Activated CD8-positive, alpha-beta T cell treated with anti-CD3 and anti-CD28 coated beads, Interleukin-2, amount 10 ng/mL, durations not matched to agents 7 days and 5 days (primary cell): ENCODE data around the gene PDIA5. TPM values are rescaled to one million over a fixed set of nuclear protein-coding genes. Genes with fewer than 3 reads are reported as not detected.

Experiments used
- ATAC-seq: fragments of 150-1000 bp; cut with Tn5 transposase; one replicate; pipeline ENCODE4 v1.10.0; 2021; ENCODE audit warnings: moderate library complexity
- CTCF ChIA-PET: fragments of 350-600 bp; sonication (Branson Sonifier 250); formaldehyde crosslinking; loops from one replicate; lab custom pipeline; 2021; ENCODE audit warnings: antibody characterized with exemption; lab: Charles Lee
- POLR2A ChIA-PET: fragments of 350-600 bp; sonication (Branson Sonifier 250); formaldehyde crosslinking; loops from one replicate; lab custom pipeline; 2021; ENCODE audit warnings: antibody characterized with exemption; lab: Charles Lee
- DNase-seq: peaks from one replicate; pipeline ENCODE4 v3.0.0-alpha.2; 2020
- H3K27ac Mint-ChIP-seq: one replicate; pipeline ENCODE4 v1.8.0; 2021; ENCODE audit warnings: mild to moderate bottlenecking, mixed read lengths
- H3K27me3 Mint-ChIP-seq: one replicate; pipeline ENCODE4 v1.8.0; 2021; ENCODE audit warnings: low read depth, mixed read lengths
- H3K36me3 Mint-ChIP-seq: one replicate; pipeline ENCODE4 v1.8.0; 2021; ENCODE audit warnings: low read depth, mixed read lengths
- H3K4me1 Mint-ChIP-seq: one replicate; pipeline ENCODE4 v1.8.0; 2021; ENCODE audit warnings: low read depth, mixed read lengths
- H3K4me3 Mint-ChIP-seq: one replicate; pipeline ENCODE4 v1.8.0; 2021; ENCODE audit warnings: mild to moderate bottlenecking, mixed read lengths
- H3K9me3 Mint-ChIP-seq: one replicate; pipeline ENCODE4 v1.8.0; 2022; ENCODE audit warnings: mixed read lengths; ENCODE audit not compliant: insufficient read depth
- total RNA-seq, 2 experiments: library from RNA; stranded (reverse); gene quantifications; one replicate each; pipeline ENCODE4 v1.2.3, GENCODE V29; 2021

PDIA5 gene
- total RNA-seq, 2 experiments from 2014 or later = 8.8 to 11.4 TPM

DNA sequence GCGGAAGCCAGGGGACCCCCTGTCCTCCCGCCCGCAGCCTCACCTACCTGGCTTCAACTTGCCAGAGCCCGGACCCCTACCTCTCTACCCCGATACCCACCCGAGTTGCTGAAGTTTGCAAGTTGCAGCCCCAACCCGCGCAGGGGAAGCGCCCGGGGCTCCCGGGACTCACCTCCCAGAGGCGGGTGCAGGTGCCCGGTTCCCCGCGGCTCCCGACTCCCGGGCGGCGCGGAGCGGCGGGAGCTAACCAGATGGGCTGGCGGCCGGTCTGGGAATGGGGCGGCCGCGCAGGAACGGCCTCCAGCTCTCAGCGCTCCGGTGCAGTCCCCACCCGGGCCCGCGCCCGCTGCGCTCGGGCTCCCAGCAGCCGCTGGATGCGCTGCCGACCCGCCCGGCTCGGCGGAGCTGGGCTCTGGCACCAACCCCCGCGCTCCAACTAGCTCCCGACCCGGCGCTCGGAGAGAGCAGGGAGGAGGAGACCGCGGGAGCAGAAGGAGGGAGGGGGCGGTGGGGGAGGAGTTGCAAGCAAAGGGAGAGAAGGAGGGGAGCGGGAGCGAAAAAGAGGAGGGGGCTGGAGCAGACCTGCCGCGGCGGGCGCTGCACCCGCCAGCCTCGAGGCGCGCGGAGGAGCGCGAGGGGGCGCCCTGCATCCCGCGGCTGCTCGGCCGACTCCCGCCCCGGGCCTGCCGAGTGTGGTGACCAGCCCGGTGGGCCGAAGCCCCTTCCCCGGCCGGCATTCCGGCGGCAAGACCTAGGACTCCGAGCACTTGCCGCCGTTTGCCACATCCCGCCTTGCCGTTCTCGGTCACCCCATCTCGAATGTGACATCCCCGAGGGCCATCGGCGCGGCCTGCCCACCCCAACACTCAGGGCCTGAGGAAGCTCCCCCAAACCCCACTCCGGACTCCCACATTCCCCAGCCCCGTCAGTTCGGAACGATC lies 39.3 kb upstream of the PDIA5 start, which contains the start of gene SEMA5B:
TSS of gene SEMA5B (minus strand) at position 472 of the 941 bp plus-strand sequence. CDS start 66,500 bp downstream, outside the sequence.
- peak within 1 kb of the TSS; percentile 66 for H3K4me3 Mint-ChIP-seq
- CTCF ChIA-PET = interaction anchor here (0.7 to 2.0 kb wide), 22 partner anchors 8 to 1482 kb away, joined by 3 to 14 read pairs (median 4); partner anchors contain the start of genes FAM162A, PDIA5 and POLQ
- peaks cover 2% of the 10 kb centered on the region for H3K36me3 Mint-ChIP-seq
- POLR2A ChIA-PET = interaction anchor here (0.6 kb wide), 1 partner anchor 866 kb away, joined by 3 read pairs; no protein-coding TSS in a partner anchor
- DNase-seq (no peak), ATAC-seq (peak; percentile 59)
- H3K9me3 Mint-ChIP-seq = no peaks in the 10 kb centered on the region
- H3K4me1 Mint-ChIP-seq = peaks cover 16% of the 10 kb centered on the region
- peak within 1 kb of the TSS; percentile 41 for H3K27ac Mint-ChIP-seq
- H3K27me3 Mint-ChIP-seq = peaks cover 65% of the 10 kb centered on the region

- Mint-ChIP-seq H3K27ac (peak overlapping the region; percentile 41), H3K27me3 (peaks cover 63% of the 10 kb centered on the region), H3K9me3 (no peaks in the 10 kb centered on the region), H3K4me1 (peaks cover 16% of the 10 kb centered on the region), H3K4me3 (peak overlapping the region; percentile 66), H3K36me3 (peaks cover 2% of the 10 kb centered on the region)
- POLR2A ChIA-PET = interaction anchor here (0.7 kb wide), 1 partner anchor 635 kb away, joined by 3 read pairs; no protein-coding TSS in a partner anchor
- DNase-seq = peak; percentile 50
- ATAC-seq = peak; percentile 47
- CTCF ChIA-PET = interaction anchor here (0.7 to 2.0 kb wide), 21 partner anchors 9 to 1483 kb away, joined by 3 to 14 read pairs (median 4); partner anchors contain the start of genes FAM162A, PDIA5 and POLQ
Observed at GRCh38 chr3:123028233-123028828, 38.5 kb upstream of the PDIA5 start.

DNA sequence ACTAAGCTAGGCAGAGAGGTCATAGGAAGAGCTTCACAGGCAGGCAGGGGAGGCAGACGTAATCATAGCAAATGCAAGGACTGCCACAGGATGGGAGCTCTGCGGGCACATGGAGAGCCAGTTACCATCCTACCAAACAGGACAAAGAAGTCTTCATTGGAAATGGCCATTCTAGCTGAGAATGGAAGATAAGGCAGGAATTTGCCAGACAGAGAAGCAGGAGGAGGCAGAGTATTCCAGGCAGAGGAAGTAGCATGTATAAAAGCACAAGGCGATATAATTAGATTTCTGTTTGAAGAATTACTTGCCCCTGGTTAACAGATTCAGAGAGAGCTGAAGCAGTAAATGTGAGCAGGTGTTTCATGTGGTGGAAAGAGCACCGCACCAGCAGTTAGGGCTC lies 35.8 kb upstream of the PDIA5 start:
- POLR2A ChIA-PET = interaction anchor here (1.1 to 1.2 kb wide), 2 partner anchors 59 to 94 kb away, joined by 3 read pairs; no protein-coding TSS in a partner anchor
- Mint-ChIP-seq H3K36me3 (peaks cover 2% of the 10 kb centered on the region), H3K4me3 (no peak overlapping the region), H3K4me1 (peaks cover 14% of the 10 kb centered on the region), H3K9me3 (no peaks in the 10 kb centered on the region), H3K27me3 (peaks cover 55% of the 10 kb centered on the region), H3K27ac (no peak overlapping the region)
- CTCF ChIA-PET = interaction anchor here (1.1 to 1.4 kb wide), 2 partner anchors 17 to 638 kb away, joined by 4 read pairs; no protein-coding TSS in a partner anchor
- ATAC-seq (no peak), DNase-seq (no peak)

DNA sequence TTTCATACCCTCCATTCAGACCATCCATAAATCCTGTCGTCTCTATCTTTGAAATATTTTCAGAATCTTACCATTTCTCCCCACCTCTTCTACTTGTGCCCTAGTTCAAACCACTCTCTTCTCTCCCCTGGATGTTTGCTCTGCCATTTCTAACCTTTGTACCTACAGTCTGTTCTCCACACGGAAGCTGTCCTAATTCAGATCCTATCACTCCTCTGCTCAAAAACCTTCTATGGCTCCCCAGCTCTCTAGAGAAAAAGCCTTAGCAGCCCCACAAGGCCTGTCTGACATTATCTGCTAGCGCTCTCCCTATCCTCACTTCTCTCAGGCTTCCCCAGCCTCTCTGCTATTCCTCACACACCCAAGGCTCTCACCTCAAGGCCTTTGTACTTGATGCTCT lies 34.8 kb upstream of the PDIA5 start:
- ATAC-seq = no peak
- H3K36me3 Mint-ChIP-seq = peaks cover 2% of the 10 kb centered on the region

DNA sequence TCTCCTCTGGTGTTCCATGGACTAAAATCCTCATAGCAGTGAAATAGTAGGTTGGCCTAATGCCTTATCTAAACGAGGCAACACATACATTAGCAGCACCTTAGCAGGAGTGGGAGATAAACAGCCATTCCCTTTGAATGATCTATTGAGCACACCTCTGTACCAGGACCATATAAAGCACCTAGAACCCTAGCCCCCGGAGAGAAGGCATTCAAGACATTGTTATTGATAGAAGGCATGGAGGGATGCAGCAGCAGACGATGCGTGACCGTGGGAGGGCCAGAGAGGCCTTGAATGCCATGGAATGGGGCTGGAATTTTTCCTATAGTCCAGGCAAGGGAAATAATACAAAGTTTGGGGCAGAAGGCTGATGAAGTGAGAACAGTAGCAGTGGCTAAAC lies 32.7 kb upstream of the PDIA5 start:
- H3K4me1 Mint-ChIP-seq = no peaks in the 10 kb centered on the region
- POLR2A ChIA-PET = no interaction called here
- no peak for DNase-seq
- no peak overlapping the region for H3K27ac Mint-ChIP-seq
- no peak overlapping the region for H3K4me3 Mint-ChIP-seq
- H3K27me3 Mint-ChIP-seq = peaks cover 58% of the 10 kb centered on the region
- no peaks in the 10 kb centered on the region for H3K9me3 Mint-ChIP-seq
- H3K36me3 Mint-ChIP-seq = no peaks in the 10 kb centered on the region
- ATAC-seq = no peak
- CTCF ChIA-PET = no interaction called here

More for the DNA sequence above, 34.8 kb upstream of the PDIA5 start:
- H3K27ac Mint-ChIP-seq = no peak overlapping the region
- H3K4me1 Mint-ChIP-seq = peaks cover 8% of the 10 kb centered on the region
- no peak overlapping the region for H3K4me3 Mint-ChIP-seq
- no peaks in the 10 kb centered on the region for H3K9me3 Mint-ChIP-seq
- H3K27me3 Mint-ChIP-seq = peaks cover 53% of the 10 kb centered on the region
- ChIA-PET POLR2A (interaction anchor here (0.6 kb wide), 1 partner anchor 17 kb away, joined by 3 read pairs; no protein-coding TSS in a partner anchor), CTCF (no interaction called here)
- no peak for DNase-seq

GRCh38 chr3:123034996-123035395 lies 31.8 kb upstream of the PDIA5 start:
- CTCF ChIA-PET = no interaction called here

DNA sequence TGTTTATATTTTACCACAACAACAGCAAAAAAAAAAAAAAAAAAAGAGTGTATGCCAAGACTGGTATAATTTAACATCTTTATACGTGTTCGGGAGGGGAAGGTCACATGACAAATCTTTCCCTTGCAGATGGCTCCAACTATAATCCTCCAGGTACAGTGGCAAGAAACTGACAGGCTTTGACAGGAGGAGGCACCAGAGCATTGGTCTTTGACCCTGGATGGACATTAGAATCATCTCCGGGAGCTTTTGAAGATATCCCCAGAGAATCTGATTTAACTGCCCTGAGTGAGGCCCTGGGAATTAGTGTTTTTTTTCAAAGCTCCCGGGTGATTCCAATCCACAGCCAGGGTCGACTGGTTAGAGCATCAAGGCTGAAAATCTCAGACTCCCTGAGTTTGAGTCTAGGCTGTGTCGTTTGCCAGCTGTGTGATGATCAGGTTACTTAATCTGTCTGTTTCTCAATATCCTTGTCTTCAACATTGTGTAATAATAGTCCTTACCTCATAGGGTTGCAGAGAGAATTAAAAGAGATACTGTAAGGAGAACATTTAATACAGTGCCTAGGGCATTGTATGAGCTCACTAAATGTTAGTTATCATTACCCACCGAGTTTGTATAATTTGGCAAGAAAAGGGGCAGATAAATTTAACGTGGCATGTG lies 30.3 kb upstream of the PDIA5 start:
- Mint-ChIP-seq H3K36me3 (no peaks in the 10 kb centered on the region), H3K4me1 (no peaks in the 10 kb centered on the region), H3K27ac (no peak overlapping the region), H3K9me3 (no peaks in the 10 kb centered on the region), H3K27me3 (peaks cover 58% of the 10 kb centered on the region), H3K4me3 (no peak overlapping the region)
- no peak for ATAC-seq
- ChIA-PET POLR2A (no interaction called here), CTCF (interaction anchor here (0.6 kb wide), 1 partner anchor 192 kb away, joined by 3 read pairs; no protein-coding TSS in a partner anchor)
- DNase-seq = no peak

More at GRCh38 chr3:123034996-123035395, 31.8 kb upstream of the PDIA5 start:
- Mint-ChIP-seq H3K36me3 (no peaks in the 10 kb centered on the region), H3K4me3 (no peak overlapping the region), H3K27me3 (peaks cover 56% of the 10 kb centered on the region), H3K27ac (no peak overlapping the region), H3K4me1 (no peaks in the 10 kb centered on the region), H3K9me3 (no peaks in the 10 kb centered on the region)
- DNase-seq = no peak
- POLR2A ChIA-PET = no interaction called here
- no peak for ATAC-seq

GRCh38 chr3:123037015-123037375 lies 29.8 kb upstream of the PDIA5 start:
- no peak overlapping the region for H3K27ac Mint-ChIP-seq
- no peak overlapping the region for H3K4me3 Mint-ChIP-seq
- ChIA-PET CTCF (interaction anchor here (0.6 kb wide), 1 partner anchor 193 kb away, joined by 3 read pairs; no protein-coding TSS in a partner anchor), POLR2A (no interaction called here)
- DNase-seq (no peak), ATAC-seq (no peak)
- H3K9me3 Mint-ChIP-seq = no peaks in the 10 kb centered on the region
- peaks cover 59% of the 10 kb centered on the region for H3K27me3 Mint-ChIP-seq
- H3K36me3 Mint-ChIP-seq = no peaks in the 10 kb centered on the region
- H3K4me1 Mint-ChIP-seq = no peaks in the 10 kb centered on the region

DNA sequence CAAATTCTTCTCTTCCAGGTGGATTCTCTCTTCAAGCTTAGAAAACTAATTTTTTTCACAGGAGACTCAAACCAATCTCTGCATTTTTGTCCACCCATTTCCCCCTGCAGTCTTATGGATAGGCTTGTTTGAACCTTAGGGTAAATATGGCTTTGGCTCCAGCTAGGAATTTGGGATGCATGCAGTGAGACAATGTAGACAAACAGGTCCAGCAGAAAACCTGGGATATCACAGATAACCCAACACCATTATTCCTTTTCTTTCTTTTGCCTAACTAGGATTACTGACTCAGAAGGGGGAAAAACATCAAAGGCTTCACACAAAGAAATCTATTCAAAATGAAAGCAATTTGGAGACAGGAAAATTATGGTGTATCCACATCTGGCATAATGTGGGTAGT lies 28.1 kb upstream of the PDIA5 start:
- no peaks in the 10 kb centered on the region for H3K9me3 Mint-ChIP-seq
- POLR2A ChIA-PET = no interaction called here
- no peaks in the 10 kb centered on the region for H3K36me3 Mint-ChIP-seq
- H3K4me3 Mint-ChIP-seq = no peak overlapping the region
- H3K4me1 Mint-ChIP-seq = no peaks in the 10 kb centered on the region
- H3K27ac Mint-ChIP-seq = no peak overlapping the region
- peaks cover 58% of the 10 kb centered on the region for H3K27me3 Mint-ChIP-seq
- CTCF ChIA-PET = interaction anchor here (1.3 kb wide), 1 partner anchor 11 kb away, joined by 3 read pairs; the partner anchor contains the start of gene SEMA5B
- no peak for DNase-seq
- ATAC-seq = no peak

GRCh38 chr3:123039178-123039577 lies 27.6 kb upstream of the PDIA5 start:
- Mint-ChIP-seq H3K4me3 (no peak overlapping the region), H3K27ac (no peak overlapping the region), H3K9me3 (no peaks in the 10 kb centered on the region), H3K27me3 (peaks cover 55% of the 10 kb centered on the region), H3K36me3 (no peaks in the 10 kb centered on the region), H3K4me1 (no peaks in the 10 kb centered on the region)
- DNase-seq = no peak
- CTCF ChIA-PET = no interaction called here
- ATAC-seq = no peak
- POLR2A ChIA-PET = no interaction called here

- Mint-ChIP-seq H3K27ac (no peak overlapping the region), H3K36me3 (no peaks in the 10 kb centered on the region), H3K9me3 (no peaks in the 10 kb centered on the region), H3K27me3 (peaks cover 30% of the 10 kb centered on the region), H3K4me1 (no peaks in the 10 kb centered on the region), H3K4me3 (no peak overlapping the region)
- CTCF ChIA-PET = no interaction called here
- no peak for DNase-seq
- ATAC-seq = no peak
- POLR2A ChIA-PET = no interaction called here
Observed at GRCh38 chr3:123042413-123042812, 24.4 kb upstream of the PDIA5 start.
